Activated CD4-positive, CD25-positive, alpha-beta regulatory T cell (primary cell): Measurements from ENCODE around the gene TAS2R38.
A peak's percentile ranks its signal among the peaks of the same experiment; 100 is the strongest.

Experiments
- DNase-seq, 4 experiments: peaks; one replicate each; lab custom pipeline; 2025; lab: John Stamatoyannopoulos, UW

Gene TAS2R38

DNA sequence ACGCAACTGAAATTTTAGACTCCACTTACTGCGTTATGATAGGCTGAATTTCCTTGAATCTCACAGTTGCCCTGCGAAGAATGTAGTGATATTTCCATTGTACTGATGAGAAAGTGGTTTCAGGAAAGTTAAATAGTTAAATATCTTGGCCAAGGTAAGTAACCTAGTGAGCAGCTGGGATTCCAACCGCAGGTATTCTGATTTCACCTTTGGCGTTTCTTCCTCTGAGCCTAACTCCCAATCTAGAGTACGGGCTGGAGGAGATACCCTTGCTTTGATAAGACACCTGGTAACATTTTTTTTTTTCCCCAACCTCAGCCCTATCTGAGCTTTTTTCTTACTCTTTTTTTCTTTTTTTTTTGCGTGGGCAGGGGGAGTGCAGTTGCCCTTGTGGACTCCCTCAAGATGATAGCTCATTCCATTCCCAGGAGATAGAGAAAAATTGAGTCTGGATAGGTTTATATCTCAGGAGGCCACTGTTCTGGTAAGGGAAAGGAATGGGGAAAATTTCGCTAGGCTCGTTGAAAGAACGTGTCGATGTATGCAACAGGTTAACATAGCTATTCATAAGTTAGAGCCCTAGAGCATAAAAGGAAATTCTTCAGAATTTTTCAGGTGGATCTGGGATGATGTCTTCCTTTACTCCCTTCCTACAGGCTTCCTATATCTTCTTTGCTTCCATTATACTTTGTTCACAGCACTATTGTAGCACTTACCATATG, 3.1 kb upstream of the TAS2R38 start:
- DNase-seq: no peak

DNA sequence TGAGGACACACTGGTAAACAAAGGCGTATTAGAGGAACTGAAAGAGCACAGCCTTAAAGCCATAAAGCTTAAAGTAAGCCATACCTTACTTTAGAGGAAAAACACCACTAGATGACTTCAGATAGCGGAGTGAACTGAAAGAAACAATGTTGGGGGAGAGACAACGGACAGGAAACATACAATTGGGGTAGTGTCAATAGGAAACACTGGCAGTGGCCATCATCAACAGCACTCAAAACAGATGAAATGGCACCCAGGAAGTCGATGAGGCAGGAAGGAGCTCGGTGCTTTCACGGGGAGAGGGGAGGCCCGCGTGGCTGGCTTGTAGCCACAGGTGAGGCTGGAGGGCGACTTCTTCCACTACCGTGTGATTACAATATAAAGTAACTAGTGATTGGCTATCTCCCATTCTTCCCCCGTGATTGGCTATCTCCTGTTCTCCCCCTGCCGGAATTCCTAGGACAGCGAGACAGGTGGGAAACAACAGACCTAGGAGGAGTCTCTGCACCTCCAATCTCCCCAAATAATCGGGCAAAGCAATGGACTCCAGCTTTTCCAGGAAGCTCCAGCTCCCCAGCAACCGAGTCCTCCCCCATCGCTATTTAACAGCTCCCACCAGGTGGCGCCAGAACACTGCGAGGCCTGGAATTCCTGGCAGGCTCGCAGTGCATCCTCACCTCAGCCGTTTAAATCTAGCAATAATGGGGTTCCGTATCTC, 2.4 kb upstream of the TAS2R38 start:
- peak; percentile 5 to 41 (median 14) for DNase-seq

DNA sequence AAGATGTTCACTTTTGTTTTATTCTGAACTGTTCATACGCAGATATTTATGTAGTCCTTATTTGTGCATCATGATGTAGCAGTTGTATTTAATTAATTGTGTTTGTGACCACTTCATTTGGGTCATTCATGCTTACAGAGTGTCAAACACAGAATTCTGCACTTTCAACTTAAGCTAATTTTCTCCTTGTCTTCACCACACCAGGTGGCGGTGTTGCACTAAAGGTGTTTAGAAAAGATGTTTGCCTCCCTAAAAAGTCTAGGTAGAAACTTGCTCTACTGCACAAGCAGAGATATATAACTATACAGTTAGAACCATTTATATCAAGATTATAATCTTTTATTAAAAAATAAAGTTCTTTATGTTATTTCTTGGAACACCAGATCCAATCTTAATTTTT, 1.3 kb upstream of the TAS2R38 start:
- DNase-seq: no peak

DNA sequence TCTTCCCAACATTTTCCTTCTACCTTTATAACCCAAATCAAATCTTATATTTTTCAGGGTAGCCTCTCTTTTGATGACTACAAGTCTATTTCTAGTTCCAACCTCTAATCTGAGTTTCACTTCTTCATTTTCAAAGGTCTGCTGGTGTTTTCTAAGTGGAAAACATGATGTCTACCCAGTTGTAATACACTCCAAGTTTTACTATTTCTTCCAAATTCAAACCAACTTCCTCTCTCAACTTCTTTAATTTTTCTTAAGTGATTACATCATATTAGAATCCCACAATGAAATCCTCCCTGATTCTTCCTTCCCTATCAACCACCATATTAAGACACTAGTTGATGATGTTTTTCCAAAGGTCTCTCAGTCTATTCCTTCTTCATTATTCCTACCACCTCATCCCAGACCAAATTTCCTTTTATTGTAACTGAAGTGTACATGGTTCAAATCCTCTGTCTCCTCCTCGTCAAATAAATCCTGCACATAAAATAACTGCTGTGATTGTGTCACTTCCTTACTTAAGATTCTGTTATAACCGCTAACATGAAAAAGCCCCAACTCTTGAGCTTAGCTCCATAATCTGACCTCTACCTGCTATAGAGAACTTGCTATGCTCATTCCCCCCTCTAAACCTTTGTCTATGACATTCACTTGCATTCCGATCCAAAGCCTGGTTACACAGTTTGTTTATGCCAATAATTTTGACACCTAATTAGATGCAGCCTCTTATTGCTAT, 12.7 kb downstream of the TAS2R38 start:
- no peak for DNase-seq

DNA sequence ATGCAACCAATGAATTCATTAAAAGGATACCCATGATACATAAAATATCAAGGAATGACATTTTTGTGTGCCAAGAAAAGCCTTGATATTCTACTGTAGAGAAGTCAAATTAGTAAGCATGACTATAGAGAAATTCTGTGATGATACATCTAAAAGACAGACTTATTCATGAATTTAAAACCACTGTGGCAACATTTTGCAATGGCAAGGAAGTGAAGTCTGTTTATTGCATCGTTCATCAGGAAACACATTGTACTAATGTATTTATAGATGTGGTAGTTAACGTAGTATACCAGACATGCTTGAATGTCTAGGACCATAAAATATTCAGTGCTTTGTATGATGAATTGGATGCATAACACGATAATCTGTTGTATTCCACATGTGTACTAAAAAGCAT, 17.5 kb downstream of the TAS2R38 start:
- no peak for DNase-seq

DNA sequence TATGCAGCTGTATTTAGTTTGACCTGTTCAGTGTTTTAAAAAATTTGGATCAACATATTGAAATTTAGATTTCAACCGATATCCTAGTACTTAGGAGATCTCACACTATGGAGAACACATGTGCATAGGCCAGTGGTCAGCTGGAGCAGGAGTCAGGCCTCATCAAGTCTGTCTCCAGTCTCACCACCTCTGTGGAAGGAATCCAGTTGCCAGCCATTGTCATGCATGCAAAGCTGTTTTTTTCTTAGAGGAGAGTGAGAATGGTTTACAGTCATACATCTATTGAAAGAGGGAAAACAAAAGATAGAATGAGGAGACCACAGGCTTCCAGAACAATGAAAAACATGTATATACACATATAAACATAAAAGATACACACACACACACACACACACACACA, 19.2 kb downstream of the TAS2R38 start:
- no peak for DNase-seq

DNA sequence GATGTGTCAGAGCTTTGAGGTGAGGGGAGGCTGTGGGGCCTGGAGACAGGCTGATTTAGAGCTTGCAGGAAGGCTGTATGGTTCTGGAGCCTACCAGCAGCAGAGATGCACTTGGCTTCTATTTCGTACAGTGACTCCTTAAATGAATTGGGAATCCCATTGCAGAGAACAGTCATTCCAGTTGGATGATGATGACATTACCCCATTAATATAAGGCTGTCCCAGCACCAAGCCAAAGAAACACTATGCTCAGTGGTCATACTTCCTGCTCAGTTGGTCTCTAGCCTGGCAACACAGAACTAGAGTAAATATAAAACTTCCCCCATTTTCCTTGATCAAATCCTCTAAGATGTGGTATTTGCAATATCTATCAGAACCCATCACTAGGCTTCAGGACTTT, 21.1 kb downstream of the TAS2R38 start:
- DNase-seq: no peak

DNA sequence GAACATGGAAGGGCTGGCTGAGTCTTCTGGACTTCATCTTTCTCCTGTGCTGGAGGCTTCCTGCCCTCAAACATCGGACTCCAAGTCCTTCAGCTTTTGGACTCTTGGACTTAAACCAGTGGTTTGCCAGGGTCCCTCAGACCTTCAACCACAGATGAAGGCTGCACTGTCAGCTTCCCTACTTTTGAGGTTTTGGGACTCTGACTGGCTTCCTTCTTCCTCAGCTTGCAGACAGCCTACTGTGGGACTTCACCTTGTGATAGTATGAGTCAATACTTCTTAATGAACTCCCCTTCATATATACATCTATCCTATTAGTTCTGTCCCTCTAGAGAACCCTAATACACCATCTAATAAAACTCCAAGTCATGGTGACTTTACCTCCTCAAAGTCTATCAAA, 22.8 kb downstream of the TAS2R38 start:
- no peak for DNase-seq

DNA sequence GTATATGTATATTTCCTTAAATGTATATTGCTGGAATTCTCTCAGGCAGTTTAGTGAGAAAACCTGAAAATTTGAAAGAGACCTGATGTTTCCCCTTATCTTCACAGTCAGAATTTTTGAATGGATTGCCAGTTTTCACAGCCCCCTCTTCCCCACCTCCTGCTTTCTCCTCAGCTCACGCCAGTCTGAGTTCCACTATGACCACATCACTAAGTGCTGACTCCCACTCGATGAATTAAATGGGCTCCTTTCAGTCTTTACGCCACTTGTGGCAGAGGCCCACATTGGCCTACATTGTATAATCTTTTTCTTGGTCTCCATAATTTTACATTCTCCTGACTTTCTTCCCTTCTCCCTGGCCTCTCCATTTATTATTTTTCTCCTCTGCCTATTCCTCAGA, 23.7 kb downstream of the TAS2R38 start:
- DNase-seq: no peak

DNA sequence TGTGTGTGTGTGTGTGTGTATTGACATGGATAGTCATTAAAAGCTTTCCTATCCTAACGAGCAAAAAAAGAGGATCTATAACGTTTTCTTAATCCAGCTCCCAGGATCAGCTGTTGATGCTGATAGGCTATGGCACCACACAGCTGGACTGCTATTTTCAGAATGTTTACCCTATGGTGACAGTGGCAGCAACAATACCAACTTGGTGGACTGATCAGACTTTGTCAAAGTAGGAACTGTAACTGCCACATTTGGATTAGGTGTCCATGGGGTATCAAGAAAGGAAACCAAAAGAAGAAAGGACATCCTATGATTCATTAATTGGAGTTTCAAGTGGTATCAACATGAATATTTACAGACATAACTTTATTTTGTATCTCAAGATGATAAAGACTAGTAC, 24.1 kb downstream of the TAS2R38 start:
- DNase-seq: no peak

DNA sequence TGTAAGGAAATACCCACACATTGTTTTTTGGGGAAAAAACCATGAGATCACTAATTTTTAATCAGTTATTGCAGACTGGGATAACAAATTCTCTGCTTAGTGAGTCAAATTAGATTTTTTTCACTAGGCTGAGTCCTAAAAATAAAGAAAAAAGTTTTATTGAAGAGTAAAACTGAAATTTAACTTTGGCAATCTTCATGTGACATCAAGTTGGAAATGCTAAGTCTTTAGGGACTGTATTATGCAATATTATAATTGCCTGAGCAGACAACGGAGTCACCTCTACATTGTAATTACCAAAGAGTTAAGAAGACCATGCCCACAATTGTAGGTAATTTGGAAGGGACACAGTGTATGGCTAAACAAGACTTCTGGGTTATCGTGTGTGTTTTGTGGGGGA, 24.6 kb downstream of the TAS2R38 start:
- DNase-seq: no peak

DNA sequence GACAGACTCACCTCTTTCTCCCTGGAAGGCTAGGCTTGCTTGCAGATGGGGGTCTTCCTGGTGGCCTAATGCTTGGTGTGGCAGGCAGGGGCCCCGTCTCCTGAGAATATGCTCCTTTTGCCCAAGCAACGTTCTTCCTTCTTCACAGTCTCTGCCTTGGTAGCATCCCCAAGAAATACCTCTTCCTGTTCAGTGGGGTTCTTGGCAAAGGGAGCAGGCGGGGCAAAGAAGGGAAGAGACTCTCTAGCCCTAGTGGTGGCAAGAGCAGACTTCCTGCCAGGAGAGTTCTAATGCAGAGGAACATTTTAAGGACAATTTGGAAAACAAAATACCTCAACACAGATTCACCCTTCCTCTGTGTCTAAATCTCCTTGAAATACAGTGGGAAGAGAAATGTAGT, 26.8 kb downstream of the TAS2R38 start, which contains the start of gene CLEC5A:
CLEC5A (minus strand) TSS at position 179 of the 400 bp plus-strand sequence. CDS start 682 bp downstream, outside the sequence.
- no peak for DNase-seq

DNA sequence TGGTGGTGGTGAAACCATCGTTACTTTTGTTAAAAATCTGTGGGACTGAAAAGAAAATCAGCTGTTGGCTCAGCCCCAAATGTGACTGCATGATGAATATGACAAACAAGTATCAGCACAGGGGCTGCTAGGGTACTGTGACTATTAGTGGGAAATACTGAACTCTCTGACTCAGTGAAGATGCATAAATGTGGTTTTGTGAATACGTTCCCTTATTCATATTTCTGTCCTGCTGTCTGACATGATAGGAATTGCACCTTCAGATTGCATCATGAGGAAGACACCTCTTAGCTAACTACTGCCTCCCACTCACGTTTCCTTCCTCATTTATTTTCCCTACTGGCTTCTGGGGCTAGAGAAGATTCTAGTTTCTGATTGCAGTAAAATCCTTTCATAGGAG, 28.2 kb downstream of the TAS2R38 start:
- no peak for DNase-seq

DNA sequence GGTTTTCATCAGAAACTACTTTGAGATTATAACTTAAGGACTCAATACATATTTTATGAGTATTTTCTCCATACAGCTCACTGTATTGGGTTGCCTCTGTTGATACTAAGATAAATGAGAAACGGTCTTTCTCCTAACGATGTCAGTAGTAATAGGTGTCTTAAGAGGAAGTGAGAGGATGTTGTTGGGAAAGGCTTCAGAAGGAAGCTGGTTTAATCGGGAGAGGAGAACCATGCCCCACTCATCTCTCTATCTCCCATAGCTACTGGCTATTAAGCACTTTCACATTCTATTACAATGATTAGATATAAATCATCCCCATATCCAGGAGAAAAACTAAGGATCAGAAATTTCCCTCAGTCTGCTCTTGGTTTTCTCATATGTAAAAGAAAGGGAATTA, 28.8 kb downstream of the TAS2R38 start:
- DNase-seq: no peak

DNA sequence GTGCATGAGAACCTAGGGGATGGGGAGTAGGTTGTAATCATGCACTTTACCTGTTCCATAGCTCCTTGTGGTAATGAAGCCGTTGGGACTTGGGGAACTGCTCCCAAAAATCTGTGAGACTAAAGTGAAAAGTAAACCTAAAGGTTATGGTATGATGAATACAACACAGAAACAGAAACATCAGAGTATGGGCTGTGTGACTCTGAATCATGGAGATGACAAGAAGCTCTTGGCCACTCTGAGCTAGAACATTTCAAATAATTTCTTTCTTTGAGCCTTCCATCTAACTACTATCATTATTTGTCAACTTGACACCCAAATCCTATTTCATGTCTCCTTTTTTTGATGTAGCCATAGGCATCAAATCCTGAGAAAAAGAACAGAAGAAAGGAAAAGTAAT, 29.7 kb downstream of the TAS2R38 start:
- DNase-seq: no peak

DNA sequence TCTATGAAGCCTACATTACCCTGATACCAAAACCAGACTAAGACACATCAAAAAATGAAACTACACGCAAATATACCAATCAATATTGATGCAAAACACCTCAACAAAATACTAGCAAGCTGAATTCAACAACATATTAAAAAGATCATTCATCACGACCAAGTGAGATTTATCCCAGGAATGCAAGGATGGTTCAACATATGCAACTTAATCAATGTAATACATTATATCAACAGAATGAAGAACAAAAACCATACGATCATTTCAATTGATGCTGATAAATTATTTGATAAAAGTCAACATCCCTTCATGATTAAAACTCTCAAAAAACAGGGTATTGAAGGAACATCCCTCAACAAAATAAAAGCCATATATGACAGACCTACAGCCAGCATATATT, 32.5 kb downstream of the TAS2R38 start:
- no peak for DNase-seq

DNA sequence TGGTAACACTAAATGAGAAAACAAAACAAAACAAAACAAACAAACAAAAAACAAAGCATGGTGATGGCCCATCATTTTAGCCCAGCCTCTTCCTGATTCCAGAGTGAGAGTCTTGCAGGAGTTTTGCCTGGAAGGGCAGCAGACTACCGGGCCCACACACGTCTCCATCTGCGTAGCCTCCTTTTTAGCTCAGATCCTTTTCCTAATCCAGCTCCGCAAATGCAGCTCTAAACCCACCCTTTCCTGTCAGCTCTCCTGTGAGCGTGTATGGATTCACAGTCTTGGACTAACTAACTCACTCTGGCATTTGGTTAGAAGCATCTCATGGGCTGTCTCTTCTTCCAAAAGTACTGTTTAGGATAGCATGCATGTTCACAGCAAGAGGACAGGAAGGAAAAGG, 43.4 kb downstream of the TAS2R38 start:
- no peak for DNase-seq

DNA sequence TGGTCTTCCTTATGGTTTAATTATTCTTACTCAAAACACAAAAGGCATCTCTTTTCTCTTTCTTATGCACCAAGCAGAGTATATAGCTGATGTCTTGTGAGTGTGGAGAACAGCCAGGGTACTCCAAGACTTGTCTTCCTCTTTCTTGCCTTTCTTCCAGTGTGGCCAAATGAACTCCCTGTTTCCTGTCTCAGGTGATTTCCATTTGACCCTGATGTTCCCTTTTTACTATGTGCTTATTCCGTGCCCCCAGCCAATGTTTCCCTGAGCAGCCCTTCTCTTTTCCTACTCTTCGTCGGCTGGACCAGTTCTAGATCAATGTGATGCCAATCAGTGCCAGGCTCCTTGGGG, 44.8 kb downstream of the TAS2R38 start:
- DNase-seq: no peak

DNA sequence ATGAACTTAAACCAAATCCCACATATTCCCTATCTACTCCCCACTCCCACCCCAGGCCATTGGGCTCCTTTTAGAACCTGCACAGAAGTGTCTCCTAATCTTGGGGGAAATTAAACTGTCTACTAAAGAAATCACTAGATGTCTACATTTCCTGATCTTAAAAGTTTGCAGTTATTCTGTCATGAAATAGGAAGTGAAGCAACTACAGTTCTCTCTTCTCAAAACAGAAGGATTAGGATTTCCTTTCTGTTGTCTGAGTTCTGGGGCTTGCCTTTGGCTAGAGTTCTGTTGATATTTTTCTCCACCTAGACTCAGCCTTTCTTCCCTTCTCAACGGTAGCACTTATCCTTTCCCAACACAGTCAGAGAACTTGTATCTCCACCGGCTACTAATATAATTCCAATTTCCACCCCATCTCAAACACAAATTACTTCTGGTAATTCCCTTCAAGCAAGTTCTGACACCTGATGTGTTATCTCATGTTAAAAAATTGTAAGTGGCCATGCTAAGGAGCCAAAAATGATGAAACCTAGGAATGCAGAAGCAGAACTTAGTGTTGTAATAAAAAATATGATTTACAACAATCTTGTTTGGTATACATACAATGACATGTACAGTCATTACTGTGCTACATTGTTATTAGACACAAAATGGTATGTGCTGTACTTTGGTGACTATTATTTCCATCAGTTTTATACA, 45.3 kb downstream of the TAS2R38 start:
- no peak for DNase-seq
